Trophoblast cell (in vitro differentiated cells and primary cell): Measurements from ENCODE around the gene UCMA.
A peak's percentile ranks its signal among the peaks of the same experiment; 100 is the strongest.

Experiments used
- DNase-seq, 2 donors: peaks; one replicate each; pipeline ENCODE4 v3.0.0-alpha.2; 2016
- H2AFZ ChIP-seq: 2 replicates; pipeline ENCODE4 v1.6.1; 2013; ENCODE audit warnings: low read length, moderate library complexity, mild to moderate bottlenecking; ENCODE audit not compliant: insufficient read depth, poor library complexity
- H2AK5ac ChIP-seq: 2 replicates; pipeline ENCODE4 v1.6.1; 2013; ENCODE audit warnings: mild to moderate bottlenecking, low read length
- H2BK120ac ChIP-seq: 2 replicates; pipeline ENCODE4 v1.6.1; 2013; ENCODE audit warnings: low read length, mild to moderate bottlenecking, moderate library complexity; ENCODE audit not compliant: insufficient read depth, poor library complexity
- H2BK12ac ChIP-seq: 2 replicates; pipeline ENCODE4 v1.6.1; 2013; ENCODE audit warnings: mild to moderate bottlenecking, low read length, moderate library complexity
- H2BK5ac ChIP-seq: 2 replicates; pipeline ENCODE4 v1.6.1; 2013; ENCODE audit warnings: low read length, low read depth, moderate library complexity, mild to moderate bottlenecking; ENCODE audit not compliant: poor library complexity
- H3K14ac ChIP-seq: 2 replicates; pipeline ENCODE4 v1.6.1; 2013; ENCODE audit warnings: mild to moderate bottlenecking, low read length
- H3K18ac ChIP-seq: 2 replicates; pipeline ENCODE4 v1.6.1; 2013; ENCODE audit warnings: mild to moderate bottlenecking, low read length
- H3K23ac ChIP-seq: 2 replicates; pipeline ENCODE4 v1.6.1; 2013; ENCODE audit warnings: low read length
- H3K27ac ChIP-seq: 2 replicates; pipeline ENCODE4 v1.5.1; 2013; ENCODE audit warnings: low read depth, mild to moderate bottlenecking, inconsistent platforms, low read length, moderate library complexity
- H3K27me3 ChIP-seq: 2 replicates; pipeline ENCODE4 v1.6.1; 2013; ENCODE audit warnings: inconsistent platforms, mild to moderate bottlenecking, low read length, moderate library complexity; ENCODE audit not compliant: insufficient read depth
- H3K36me3 ChIP-seq, 2 experiments: 1 replicate in 1 of 2; 2 replicates in 1 of 2; pipeline ENCODE4 v1.6.1; 2013; ENCODE audit warnings: low read length in 2 of 2, mild to moderate bottlenecking in 2 of 2, moderate library complexity in 1 of 2; ENCODE audit not compliant: insufficient read depth in 2 of 2, control insufficient read depth in 1 of 2
- H3K4ac ChIP-seq: 2 replicates; pipeline ENCODE4 v1.6.1; 2013; ENCODE audit warnings: low read depth, mild to moderate bottlenecking, low read length, moderate library complexity
- H3K4me1 ChIP-seq, 2 experiments: 1 replicate in 1 of 2; 2 replicates in 1 of 2; pipeline ENCODE4 v1.6.1; 2013; ENCODE audit warnings: low read length in 2 of 2, mild to moderate bottlenecking in 2 of 2, moderate library complexity in 1 of 2; ENCODE audit not compliant: insufficient read depth in 2 of 2, control insufficient read depth in 1 of 2
- H3K4me2 ChIP-seq: 2 replicates; pipeline ENCODE4 v1.6.1; 2013; ENCODE audit warnings: inconsistent platforms, mild to moderate bottlenecking, low read length, moderate library complexity
- H3K4me3 ChIP-seq: 2 replicates; pipeline ENCODE4 v1.5.1; 2013; ENCODE audit warnings: mild to moderate bottlenecking, low read depth, low read length, inconsistent platforms
- H3K79me1 ChIP-seq: one replicate; pipeline ENCODE4 v1.6.1; 2013; ENCODE audit warnings: low read length
- H3K79me2 ChIP-seq: 2 replicates; pipeline ENCODE4 v1.6.1; 2013; ENCODE audit warnings: low read length, mild to moderate bottlenecking; ENCODE audit not compliant: control insufficient read depth, insufficient read depth, poor library complexity
- H3K9ac ChIP-seq: 2 replicates; pipeline ENCODE4 v1.6.1; 2013; ENCODE audit warnings: mild to moderate bottlenecking, low read length
- H3K9me3 ChIP-seq: 2 replicates; pipeline ENCODE4 v1.6.1; 2013; ENCODE audit warnings: low read depth, mild to moderate bottlenecking, control low read depth, inconsistent platforms, low read length; ENCODE audit not compliant: insufficient read depth
- H4K12ac ChIP-seq: 2 replicates; pipeline ENCODE4 v1.6.1; 2013; ENCODE audit warnings: low read depth, mild to moderate bottlenecking, low read length, moderate library complexity
- H4K8ac ChIP-seq: 2 replicates; pipeline ENCODE4 v1.6.1; 2013; ENCODE audit warnings: low read depth, mild to moderate bottlenecking, low read length, moderate library complexity
- H4K91ac ChIP-seq: one replicate; pipeline ENCODE4 v1.6.1; 2013; ENCODE audit warnings: low read depth, mild to moderate bottlenecking, low read length, moderate library complexity
- WGBS: extraction: QIAGEN DNeasy Blood & Tissue Kit; methylation state at CpG from one replicate; pipeline ENCODE4 v1.1.7; 2013; ENCODE audit warnings: missing lambda C conversion rate; ENCODE audit not compliant: insufficient read length, insufficient coverage; ENCODE audit errors: extremely low coverage; 5-methylcytosine and 5-hydroxymethylcytosine counted together

The UCMA gene

DNA sequence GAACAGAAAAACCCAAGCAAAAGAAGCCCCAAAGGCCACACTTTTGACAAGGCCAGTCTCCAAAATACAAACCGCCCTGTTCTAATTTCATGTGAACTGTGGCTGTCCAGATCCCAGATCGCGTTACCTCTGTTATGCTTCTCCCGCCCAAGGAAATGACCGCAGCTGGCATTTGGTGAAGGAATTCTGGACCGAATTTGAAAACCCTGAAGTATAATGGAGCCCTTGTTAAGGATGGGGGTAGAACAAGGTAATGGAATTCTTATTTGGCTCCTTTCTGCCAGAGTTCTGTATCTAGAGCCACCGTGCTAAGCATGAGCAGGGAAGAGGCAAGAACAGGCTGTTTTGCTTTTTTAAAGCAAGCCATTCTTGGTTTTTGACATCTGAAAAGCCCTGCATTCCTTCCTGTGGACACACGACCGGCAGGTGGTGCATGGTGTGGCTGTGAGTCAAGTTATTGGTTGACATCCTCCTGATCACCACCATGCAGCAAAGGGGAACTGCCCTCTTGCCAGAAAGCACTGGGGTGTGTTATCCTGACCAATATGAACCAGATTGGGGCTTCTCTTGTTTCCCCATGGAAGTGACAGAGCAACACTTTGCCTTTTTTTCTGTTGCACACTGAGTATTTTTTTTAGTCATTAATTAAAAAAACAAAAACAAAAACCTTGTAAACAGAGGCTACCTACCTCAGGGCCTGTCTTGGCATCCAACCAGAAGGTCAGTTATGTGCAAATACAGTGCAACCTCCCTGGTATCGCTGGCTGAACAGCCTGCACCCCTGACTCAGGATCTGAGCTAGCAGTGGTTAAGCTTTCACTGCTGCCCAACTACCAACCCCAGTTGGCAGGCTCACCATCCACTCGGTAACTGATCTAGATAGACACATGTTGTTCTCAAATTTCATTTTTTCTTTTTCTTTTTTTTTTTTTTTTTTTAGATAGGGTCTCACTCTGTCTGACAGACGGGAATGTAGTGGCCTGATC lies 14.2 kb downstream of the UCMA start:
- Histone ChIP-seq H4K8ac (no peak overlapping the region), H3K36me3 (peaks cover 0 to 2% of the 10 kb centered on the region in 2 experiments), H3K27ac (no peak overlapping the region), H3K9me3 (no peaks in the 10 kb centered on the region), H4K12ac (no peak overlapping the region), H3K4me3 (no peak overlapping the region), H3K18ac (no peak overlapping the region), H3K4ac (no peak overlapping the region), H2BK5ac (no peak overlapping the region), H3K9ac (no peak overlapping the region), H2BK120ac (no peak overlapping the region), H2AK5ac (no peak overlapping the region), H3K4me1 (no peaks in the 10 kb centered on the region), H2AFZ (no peak overlapping the region), H3K27me3 (no peaks in the 10 kb centered on the region), H4K91ac (no peak overlapping the region), H3K79me1 (no peaks in the 10 kb centered on the region), H2BK12ac (no peak overlapping the region), H3K23ac (no peak overlapping the region), H3K14ac (no peak overlapping the region), H3K4me2 (no peak overlapping the region), H3K79me2 (no peaks in the 10 kb centered on the region)
- no CpG with 5 or more reads among the region's 12 CpGs for WGBS
- DNase-seq, result peak; percentile 66 to 87

DNA sequence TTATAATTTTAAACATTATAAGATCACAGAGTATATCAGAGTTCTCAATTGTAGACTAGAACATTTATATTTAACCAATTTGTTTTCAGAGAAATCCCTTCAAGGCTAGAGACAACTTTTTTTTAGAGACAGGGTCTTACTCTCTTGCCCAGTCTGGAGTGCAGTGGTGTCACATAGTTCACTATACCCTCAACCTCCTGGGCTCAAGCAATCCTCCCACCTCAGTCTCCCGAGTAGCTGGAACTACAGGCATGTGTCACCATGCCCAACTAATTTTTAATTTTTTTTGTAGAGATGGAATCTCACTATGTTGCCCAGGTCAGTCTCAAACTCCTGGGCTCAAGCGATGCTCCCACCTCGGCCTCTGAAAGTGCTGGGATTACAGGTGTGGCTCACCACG lies 15.3 kb downstream of the UCMA start:
- Histone ChIP-seq H2BK5ac (no peak overlapping the region), H2AK5ac (no peak overlapping the region), H3K9me3 (no peaks in the 10 kb centered on the region), H2AFZ (no peak overlapping the region), H3K4me2 (no peak overlapping the region), H3K27me3 (no peaks in the 10 kb centered on the region), H3K4me3 (no peak overlapping the region), H3K18ac (no peak overlapping the region), H3K27ac (no peak overlapping the region), H2BK12ac (no peak overlapping the region), H4K91ac (no peak overlapping the region), H3K79me1 (no peaks in the 10 kb centered on the region), H4K8ac (no peak overlapping the region), H2BK120ac (no peak overlapping the region), H3K14ac (no peak overlapping the region), H3K36me3 (peaks cover 0 to 2% of the 10 kb centered on the region in 2 experiments), H4K12ac (no peak overlapping the region), H3K4me1 (no peaks in the 10 kb centered on the region), H3K4ac (no peak overlapping the region), H3K79me2 (no peaks in the 10 kb centered on the region), H3K23ac (no peak overlapping the region), H3K9ac (no peak overlapping the region)
- DNase-seq, result no peak
- WGBS, result no CpG with 5 or more reads among the region's 4 CpGs

DNA sequence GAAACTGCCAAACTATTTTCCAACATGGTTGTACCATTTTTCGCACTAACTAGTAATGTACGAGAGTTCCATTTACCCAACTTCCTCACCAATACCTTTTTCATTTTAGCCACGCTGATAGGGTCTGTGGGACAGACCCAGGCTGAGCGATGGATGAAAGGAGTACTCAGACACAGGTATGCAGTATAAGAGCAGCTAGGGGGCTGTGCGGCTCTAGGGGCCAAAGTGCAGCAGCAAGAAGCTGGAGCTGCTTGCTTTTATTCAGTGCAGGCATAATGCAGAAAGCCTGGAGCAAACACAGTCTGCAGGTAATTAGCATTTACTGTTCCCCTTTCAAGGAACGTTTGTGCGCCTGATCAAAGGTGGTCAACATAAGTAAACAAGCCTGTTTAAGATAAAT lies 21.0 kb downstream of the UCMA start:
- no peaks in the 10 kb centered on the region for H3K4me1 ChIP-seq
- no peak overlapping the region for H4K91ac ChIP-seq
- no peak overlapping the region for H2AK5ac ChIP-seq
- H3K79me1 ChIP-seq, result no peaks in the 10 kb centered on the region
- H3K36me3 ChIP-seq, result peaks cover 11% of the 10 kb centered on the region in 2 experiments
- H3K23ac ChIP-seq, result no peak overlapping the region
- H4K8ac ChIP-seq, result no peak overlapping the region
- H3K27me3 ChIP-seq, result no peaks in the 10 kb centered on the region
- no peak overlapping the region for H3K4me3 ChIP-seq
- no peak overlapping the region for H4K12ac ChIP-seq
- H3K27ac ChIP-seq, result no peak overlapping the region
- no peaks in the 10 kb centered on the region for H3K79me2 ChIP-seq
- no CpG with 5 or more reads among the region's 7 CpGs for WGBS
- H3K18ac ChIP-seq, result no peak overlapping the region
- H3K4ac ChIP-seq, result no peak overlapping the region
- no peak overlapping the region for H3K4me2 ChIP-seq
- no peak overlapping the region for H2BK5ac ChIP-seq
- no peaks in the 10 kb centered on the region for H3K9me3 ChIP-seq
- no peak overlapping the region for H2BK120ac ChIP-seq
- no peak overlapping the region for H2AFZ ChIP-seq
- H2BK12ac ChIP-seq, result no peak overlapping the region
- no peak for DNase-seq
- H3K14ac ChIP-seq, result no peak overlapping the region
- H3K9ac ChIP-seq, result no peak overlapping the region

DNA sequence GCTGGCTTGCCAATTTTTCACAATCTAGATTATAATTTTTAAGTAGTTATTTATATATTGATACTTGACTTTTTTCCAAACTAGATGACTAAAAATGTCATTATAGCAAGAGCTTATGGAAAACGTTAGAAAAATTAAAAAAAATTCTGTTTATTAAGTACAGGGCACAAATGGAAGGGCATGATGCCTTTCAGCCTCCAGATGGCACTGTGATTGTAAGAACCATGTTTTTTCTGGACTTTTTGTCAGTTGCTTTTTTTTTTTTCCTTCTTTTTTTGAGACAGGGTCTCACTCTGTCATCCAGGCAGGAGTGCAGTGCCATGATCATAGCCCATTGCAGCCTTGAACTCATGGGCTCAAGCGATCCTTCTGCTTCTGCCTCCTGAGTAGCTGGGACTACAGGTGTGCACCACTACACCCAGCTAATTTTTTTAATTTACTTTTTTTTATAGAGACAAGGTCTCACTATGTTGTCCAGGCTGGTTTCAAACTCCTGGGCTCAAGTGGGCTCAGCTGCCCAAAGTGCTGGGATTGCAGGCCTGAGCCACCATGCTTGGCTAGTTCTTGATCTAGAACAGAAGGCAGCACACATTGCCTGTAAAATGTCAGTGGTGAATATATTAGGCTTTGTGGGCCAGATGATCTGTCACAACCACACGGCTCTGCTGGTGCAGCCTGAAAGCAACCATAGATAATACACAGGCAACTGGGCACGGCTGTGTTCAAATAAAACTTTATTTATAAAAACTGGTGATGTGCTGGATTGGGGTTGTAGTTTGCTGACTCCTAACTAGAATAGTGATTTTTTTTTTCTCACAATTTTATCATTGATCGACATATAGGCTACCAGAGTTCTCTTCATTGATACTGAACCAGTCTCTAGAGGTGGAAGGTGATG lies 27.4 kb downstream of the UCMA start:
- H3K79me1 ChIP-seq, result no peaks in the 10 kb centered on the region
- no peak overlapping the region for H2AK5ac ChIP-seq
- H3K79me2 ChIP-seq, result no peaks in the 10 kb centered on the region
- H2AFZ ChIP-seq, result no peak overlapping the region
- WGBS, result no CpG with 5 or more reads among the region's 5 CpGs
- H3K4me3 ChIP-seq, result no peak overlapping the region
- H3K23ac ChIP-seq, result no peak overlapping the region
- no peak overlapping the region for H2BK120ac ChIP-seq
- no peak overlapping the region for H3K14ac ChIP-seq
- H4K91ac ChIP-seq, result no peak overlapping the region
- H4K12ac ChIP-seq, result no peak overlapping the region
- no peak overlapping the region for H2BK5ac ChIP-seq
- H3K27ac ChIP-seq, result no peak overlapping the region
- no peak overlapping the region for H3K4me2 ChIP-seq
- H3K9ac ChIP-seq, result no peak overlapping the region
- H3K9me3 ChIP-seq, result no peaks in the 10 kb centered on the region
- DNase-seq, result peak in 1 of 2 donors; percentile 64
- H3K4ac ChIP-seq, result no peak overlapping the region
- no peak overlapping the region for H2BK12ac ChIP-seq
- H3K18ac ChIP-seq, result no peak overlapping the region
- peaks cover 15 to 43% of the 10 kb centered on the region in 2 experiments for H3K36me3 ChIP-seq
- H4K8ac ChIP-seq, result no peak overlapping the region
- H3K4me1 ChIP-seq, result no peaks in the 10 kb centered on the region
- no peaks in the 10 kb centered on the region for H3K27me3 ChIP-seq
